GM12801 (cell line): ENCODE results near the gene UBE3C.

Source experiments
- TF ChIP-seq, protein P1 (sequence below): IDR thresholded peaks from one replicate; pipeline ENCODE4 v1.5.1; 2011; ENCODE audit warnings: control low read depth; ENCODE audit not compliant: insufficient read length; ENCODE audit errors: extremely low read depth

UBE3C gene

GRCh38 chr7:157149317-157149716 is 10.6 kb downstream of the UBE3C start:
- TF ChIP-seq, protein P1, sequence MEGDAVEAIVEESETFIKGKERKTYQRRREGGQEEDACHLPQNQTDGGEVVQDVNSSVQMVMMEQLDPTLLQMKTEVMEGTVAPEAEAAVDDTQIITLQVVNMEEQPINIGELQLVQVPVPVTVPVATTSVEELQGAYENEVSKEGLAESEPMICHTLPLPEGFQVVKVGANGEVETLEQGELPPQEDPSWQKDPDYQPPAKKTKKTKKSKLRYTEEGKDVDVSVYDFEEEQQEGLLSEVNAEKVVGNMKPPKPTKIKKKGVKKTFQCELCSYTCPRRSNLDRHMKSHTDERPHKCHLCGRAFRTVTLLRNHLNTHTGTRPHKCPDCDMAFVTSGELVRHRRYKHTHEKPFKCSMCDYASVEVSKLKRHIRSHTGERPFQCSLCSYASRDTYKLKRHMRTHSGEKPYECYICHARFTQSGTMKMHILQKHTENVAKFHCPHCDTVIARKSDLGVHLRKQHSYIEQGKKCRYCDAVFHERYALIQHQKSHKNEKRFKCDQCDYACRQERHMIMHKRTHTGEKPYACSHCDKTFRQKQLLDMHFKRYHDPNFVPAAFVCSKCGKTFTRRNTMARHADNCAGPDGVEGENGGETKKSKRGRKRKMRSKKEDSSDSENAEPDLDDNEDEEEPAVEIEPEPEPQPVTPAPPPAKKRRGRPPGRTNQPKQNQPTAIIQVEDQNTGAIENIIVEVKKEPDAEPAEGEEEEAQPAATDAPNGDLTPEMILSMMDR: no peak

DNA sequence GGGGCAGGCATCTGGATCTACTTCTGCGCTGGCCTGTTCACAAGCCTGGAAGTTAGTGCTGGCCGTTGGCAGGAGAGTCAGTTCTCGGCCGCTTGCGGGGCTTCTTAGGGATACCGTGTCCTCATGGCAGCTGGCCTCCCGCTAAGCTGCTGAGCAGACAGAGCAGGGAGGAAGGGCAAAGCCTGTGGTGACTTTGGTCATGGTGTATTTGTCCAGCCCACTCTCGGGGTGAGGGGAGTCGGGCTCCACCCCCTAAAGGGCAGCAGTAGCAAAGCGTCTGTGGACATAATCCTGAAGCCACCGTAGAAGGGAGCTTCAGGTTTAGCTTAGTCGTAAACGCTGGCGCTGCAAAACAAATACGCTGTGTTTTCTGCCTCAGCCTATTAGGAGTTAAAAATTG is 12.2 kb downstream of the UBE3C start:
- TF ChIP-seq, protein P1: no peak

- TF ChIP-seq, protein P1: no peak
These were observed 13.1 kb downstream of the UBE3C start for GRCh38 chr7:157151626-157152339.

DNA sequence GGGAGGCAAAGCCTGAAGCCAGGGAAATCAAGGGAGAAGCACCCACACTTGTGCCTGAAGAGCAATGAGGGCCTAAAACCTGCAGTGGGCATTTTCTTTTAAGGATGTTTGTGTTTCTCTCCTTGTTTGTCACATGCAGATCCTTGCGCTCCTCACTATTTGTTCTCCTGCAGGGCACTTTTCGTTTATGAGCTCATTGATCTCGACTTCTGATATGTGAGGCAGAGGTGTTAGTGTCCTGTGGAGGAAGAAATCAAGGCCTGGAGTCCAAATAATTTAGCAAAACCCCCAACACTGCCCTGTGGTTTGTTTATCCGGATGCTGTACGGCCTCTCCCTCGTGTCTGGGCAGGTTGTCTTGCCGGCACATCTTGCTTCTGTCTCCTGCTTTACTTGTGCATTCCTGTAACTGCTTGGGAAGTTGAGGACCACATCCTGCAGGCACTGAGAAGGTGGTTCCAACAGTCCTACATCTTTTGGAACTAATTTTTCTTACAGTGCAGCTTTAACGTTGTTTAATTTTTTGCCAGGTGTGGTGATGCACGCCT is 13.7 kb downstream of the UBE3C start:
- TF ChIP-seq, protein P1: no peak

- TF ChIP-seq, protein P1: no peak
These were observed 14.5 kb downstream of the UBE3C start for GRCh38 chr7:157153260-157153659.

DNA sequence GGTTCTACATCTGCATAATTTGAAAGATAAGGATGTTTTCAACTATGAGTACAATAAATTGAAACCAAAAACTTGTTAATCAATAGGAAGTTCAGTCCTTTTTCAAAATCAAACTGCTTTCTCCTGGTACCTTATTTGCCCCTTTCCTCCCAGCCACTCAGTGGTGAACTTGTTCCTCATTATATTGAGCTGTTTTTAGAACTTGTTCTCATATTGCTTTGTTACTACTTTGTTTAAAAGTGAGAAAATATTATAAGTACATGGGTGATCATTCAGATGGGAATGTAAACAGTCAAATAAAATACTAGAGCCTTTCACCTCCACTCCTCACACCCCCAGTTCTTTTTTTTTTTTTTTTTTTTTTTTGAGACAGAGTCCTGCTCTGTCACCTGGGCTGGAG is 17.2 kb downstream of the UBE3C start:
- TF ChIP-seq, protein P1: no peak

GRCh38 chr7:157158400-157158799 is 19.7 kb downstream of the UBE3C start:
- TF ChIP-seq, protein P1: no peak

DNA sequence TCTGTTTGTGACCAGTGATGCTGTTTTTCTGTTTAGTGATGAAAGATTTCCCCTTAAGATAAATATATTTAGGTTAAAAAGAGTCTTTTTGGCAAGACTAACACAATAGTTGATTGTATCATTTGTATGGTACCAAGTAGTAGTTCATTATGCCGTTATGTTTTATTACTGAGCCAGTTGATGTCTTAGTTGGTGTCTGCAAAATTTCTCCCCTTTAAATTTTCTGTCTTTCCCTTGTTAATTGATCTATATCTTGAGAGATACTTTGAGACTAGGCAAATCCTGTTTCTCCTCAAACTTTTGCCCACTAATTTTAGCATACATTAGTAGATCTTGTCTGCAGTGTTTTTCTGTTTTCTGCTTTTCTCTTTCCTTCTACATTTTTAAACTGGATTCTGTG is 21.7 kb downstream of the UBE3C start:
- TF ChIP-seq, protein P1: no peak
